Fibroblast of villous mesenchyme (primary cell): ENCODE results near the gene IL17B. TPM values are rescaled to one million over a fixed set of nuclear protein-coding genes. Genes with fewer than 3 reads are reported as not detected.
A peak's percentile ranks its signal among the peaks of the same experiment; 100 is the strongest.
"Not testable (repeated sequence)": the region's sequence is repeated elsewhere in the genome, so short reads cannot be mapped to it uniquely, and the experiment has no call there.

Source experiments
- DNase-seq: peaks from one replicate; pipeline ENCODE4 v3.0.0-alpha.2; 2010; ENCODE audit warnings: low read depth
- H3K4me3 ChIP-seq: 2 replicates; pipeline ENCODE4 v1.5.1; 2011; ENCODE audit warnings: low read depth, mild to moderate bottlenecking, low read length
- CTCF ChIP-seq: IDR thresholded peaks from 2 replicates; pipeline ENCODE4 v1.5.1; 2012; ENCODE audit warnings: low read depth, mild to moderate bottlenecking, low read length; ENCODE audit not compliant: insufficient read depth
- total RNA-seq: library from RNA; depleted of rRNA; stranded (reverse); fragments of >200 nt; gene quantifications from 2 replicates; pipeline ENCODE4 v1.2.3, GENCODE V29; 2012

Gene IL17B
- total RNA-seq, 1 donor: not detected

- peak; percentile 99 for DNase-seq
- no peak for TF ChIP-seq CTCF
- no peak overlapping the region for H3K4me3 ChIP-seq
These were observed 18.4 kb upstream of the IL17B start for GRCh38 chr5:149397530-149397929.

DNA sequence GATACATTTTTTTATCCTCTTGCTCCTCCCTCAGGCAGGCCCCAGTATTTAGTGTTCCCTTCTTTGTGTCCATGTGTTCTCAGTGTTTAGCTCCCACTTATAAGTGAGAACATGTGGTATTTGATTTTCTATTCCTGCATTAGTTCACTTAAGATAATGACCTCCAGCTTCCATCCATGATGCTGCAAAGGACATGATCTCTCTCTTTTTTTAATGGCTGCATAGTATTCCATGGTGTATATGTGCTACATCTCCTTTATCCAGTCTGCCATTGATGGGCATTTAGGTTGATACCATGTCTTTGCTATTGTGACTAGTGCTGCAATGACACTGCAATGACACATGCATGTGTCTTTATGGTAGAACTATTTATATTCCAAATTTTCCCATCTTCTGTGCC, 15.9 kb upstream of the IL17B start:
- DNase-seq: not testable (repeated sequence)

DNA sequence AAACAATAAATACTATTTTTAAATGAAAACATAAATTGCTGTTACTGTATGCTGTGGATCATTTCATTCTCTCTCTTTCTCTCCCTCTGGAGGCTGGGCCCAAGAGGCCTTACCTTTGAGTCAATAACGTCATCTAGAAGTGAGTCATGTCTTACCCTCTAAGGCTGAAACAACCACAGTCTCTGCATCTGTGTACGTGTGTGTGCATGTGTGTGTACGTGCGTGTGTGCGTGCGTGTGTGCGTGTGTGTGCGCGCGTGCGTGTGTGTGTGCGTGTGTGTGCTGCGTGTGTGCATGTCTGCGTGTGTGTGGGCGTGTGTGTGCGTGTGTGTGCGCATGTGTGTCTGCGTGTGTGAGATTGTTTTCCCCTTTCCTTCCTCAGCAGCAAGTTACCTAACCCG, 13.6 kb upstream of the IL17B start:
- peak; percentile 56 for DNase-seq
- no peak for TF ChIP-seq CTCF
- H3K4me3 ChIP-seq: no peak overlapping the region

More for the DNA sequence above, 15.9 kb upstream of the IL17B start:
- not testable (repeated sequence) for H3K4me3 ChIP-seq

- no peak for DNase-seq
- H3K4me3 ChIP-seq: no peak overlapping the region
- no peak for TF ChIP-seq CTCF
These were observed 12.4 kb upstream of the IL17B start for GRCh38 chr5:149391524-149391923.

GRCh38 chr5:149391076-149391475, 12.0 kb upstream of the IL17B start:
- DNase-seq, H3K4me3 ChIP-seq: not testable (repeated sequence)

DNA sequence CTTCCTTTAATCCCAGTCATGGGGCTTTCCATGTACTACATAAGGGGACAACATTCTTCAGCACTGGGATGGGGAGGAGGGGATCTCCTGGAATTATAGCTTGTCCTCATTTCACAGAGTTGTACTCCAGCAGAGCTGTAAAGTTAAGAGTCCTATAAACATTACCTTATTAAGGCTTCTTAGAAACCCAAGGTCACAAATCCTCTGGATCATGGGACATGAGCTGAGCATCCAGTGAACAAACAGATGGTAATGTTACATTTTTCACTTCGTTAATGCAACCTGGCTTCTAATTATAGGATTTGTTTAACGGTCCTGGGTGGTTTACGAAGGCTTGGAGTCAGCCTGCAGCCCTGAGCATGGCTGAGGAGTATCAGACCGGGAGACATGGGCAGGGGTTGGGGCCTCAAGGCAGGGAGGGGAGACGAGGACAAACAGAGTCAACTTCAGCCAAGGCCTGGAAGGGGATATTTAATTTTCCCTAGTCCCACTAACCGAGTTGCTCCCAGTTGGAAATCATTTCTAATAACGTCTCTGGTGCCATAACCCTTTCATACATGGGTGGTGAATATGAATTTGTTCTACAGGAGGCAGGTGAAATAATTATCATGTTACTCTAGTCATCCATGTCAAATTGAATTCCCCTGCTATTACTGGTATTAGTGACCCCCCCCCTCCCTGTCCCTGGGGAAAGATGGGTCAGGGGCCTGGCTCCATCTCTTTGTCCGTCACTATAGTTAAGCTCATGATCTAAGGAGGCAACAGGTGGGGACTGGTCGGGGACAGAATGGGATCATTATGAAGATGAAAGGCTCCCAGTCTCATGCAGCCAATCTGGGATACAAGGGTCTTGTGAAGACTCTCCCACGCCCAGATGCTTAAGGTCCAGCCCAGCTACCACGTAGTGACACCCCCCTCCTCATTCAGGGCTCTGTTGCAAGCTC, 10.7 kb upstream of the IL17B start:
- peak; percentile 93 for DNase-seq
- TF ChIP-seq CTCF: no peak

DNA sequence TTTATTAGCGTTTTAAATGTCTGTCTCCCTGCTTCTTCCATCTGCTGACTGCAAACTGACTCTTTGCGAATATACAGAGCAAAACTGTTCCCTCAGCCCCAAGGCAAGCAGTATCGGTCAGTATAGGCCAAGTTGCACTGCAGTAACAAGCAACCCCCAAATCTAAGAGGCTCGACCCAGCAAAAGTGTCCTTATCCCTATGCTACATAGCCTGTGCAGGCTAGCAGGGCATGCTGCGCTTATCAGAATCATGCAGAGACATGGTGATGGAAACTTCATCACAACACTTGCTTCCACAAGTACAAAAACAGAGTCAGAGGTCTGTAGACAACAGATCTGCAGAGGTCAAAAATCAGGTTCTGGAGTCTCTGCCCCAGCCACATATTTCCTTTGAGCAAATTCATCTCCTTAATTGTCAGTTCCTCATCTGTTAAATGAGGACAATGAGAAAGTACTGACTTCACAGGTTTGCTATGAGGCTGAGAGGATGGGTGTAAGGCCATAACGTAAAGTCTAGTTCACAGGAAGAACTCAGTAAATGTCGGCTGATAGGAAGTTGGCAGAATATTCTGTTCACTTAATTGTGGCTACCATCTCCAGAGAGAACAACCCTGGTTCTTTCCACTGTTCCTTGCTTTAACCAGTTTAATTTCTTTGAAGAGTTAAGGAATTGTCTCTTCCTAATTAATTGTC, 9.6 kb upstream of the IL17B start:
- no peak overlapping the region for H3K4me3 ChIP-seq
- no peak for TF ChIP-seq CTCF
- peak; percentile 22 for DNase-seq

More for the DNA sequence above, 10.7 kb upstream of the IL17B start:
- H3K4me3 ChIP-seq: no peak overlapping the region

DNA sequence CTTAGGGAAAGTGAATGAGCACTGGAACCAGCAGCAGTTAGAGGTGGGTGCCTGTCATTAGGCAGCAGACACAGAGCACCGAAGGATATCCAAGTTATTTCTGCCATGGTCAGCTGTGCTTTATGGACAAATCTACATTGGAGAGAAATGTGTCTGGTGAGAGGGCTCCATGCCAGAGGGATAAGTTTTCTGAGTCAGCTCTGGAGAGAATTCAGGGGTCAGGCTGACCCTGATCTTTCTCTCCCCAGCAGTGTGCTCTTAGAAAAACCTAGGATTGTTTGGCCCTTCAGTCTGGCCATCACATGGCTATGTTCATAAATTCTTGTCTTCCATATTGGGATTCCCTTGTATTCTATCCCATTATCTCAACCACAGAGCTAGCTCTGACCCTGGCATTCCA, 8.9 kb upstream of the IL17B start:
- peak; percentile 98 for DNase-seq
- no peak overlapping the region for H3K4me3 ChIP-seq
- no peak for TF ChIP-seq CTCF
